Neural progenitor cell (in vitro differentiated cells): ENCODE results near the gene STRN.

Experiments used
- EZH2 ChIP-seq: fragments of 200-600 bp; sonication (generic); IDR thresholded peaks from 2 replicates; pipeline ENCODE4 v1.6.1; 2017; ENCODE audit warnings: antibody characterized with exemption, mild to moderate bottlenecking, moderate library complexity
- EZH2phosphoT487 ChIP-seq: fragments of 200-600 bp; sonication (generic); IDR thresholded peaks from 2 replicates; pipeline ENCODE4 v1.6.1; 2017; ENCODE audit warnings: antibody characterized with exemption
- TF ChIP-seq, protein P1 (sequence below): fragments of 200-600 bp; sonication (generic); IDR thresholded peaks from 2 replicates; pipeline ENCODE4 v1.5.1; 2017; ENCODE audit warnings: antibody characterized with exemption, mild to moderate bottlenecking

DNA sequence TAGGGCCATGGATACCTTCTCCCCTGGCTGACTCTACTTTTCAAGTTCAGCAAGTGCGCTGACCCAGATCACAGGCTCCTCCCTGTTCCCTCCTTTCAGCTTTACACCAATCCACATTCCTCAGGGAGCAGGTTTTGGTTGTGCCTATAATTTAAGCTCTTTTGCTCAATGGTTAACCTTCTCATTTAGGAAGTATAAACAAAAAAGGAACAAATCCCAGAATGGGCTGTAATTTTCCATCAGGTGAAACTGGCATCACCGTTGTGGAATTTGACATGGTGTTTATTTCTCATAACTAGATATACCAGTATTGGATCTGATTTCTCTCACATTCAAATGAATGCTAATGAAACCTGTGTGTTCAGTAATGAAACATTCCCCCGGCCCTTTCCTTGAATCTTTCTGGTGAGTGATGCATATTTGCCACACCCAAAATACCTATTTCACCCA lies 13.6 kb downstream of the STRN start:
- TF ChIP-seq, protein P1, sequence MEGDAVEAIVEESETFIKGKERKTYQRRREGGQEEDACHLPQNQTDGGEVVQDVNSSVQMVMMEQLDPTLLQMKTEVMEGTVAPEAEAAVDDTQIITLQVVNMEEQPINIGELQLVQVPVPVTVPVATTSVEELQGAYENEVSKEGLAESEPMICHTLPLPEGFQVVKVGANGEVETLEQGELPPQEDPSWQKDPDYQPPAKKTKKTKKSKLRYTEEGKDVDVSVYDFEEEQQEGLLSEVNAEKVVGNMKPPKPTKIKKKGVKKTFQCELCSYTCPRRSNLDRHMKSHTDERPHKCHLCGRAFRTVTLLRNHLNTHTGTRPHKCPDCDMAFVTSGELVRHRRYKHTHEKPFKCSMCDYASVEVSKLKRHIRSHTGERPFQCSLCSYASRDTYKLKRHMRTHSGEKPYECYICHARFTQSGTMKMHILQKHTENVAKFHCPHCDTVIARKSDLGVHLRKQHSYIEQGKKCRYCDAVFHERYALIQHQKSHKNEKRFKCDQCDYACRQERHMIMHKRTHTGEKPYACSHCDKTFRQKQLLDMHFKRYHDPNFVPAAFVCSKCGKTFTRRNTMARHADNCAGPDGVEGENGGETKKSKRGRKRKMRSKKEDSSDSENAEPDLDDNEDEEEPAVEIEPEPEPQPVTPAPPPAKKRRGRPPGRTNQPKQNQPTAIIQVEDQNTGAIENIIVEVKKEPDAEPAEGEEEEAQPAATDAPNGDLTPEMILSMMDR: no peak
- TF ChIP-seq EZH2phosphoT487: no peak
- no peak for TF ChIP-seq EZH2
